ENCODE data around the gene FGF14.

The FGF14 gene

DNA sequence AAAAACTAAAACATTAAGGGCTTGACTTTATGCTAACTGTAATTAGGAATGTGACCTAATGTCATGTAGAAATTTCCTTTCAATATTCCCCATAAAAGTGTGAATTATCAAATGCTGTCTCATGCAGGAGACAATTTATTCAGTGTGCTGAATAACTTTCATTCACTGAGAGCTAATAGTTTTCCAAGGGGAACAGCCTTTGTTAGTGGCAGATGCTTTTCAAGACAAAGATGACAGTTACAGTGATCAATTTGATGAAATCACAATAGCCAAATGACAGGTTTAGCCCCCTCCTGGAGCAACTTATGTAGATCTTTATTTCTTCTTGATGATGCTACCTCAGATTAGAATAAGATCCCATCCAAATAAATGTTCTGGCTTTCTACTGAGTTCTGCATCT lies 673.8 kb downstream of the FGF14 start:
- DNase-seq (ENCODE audit: low read depth): no peak

DNA sequence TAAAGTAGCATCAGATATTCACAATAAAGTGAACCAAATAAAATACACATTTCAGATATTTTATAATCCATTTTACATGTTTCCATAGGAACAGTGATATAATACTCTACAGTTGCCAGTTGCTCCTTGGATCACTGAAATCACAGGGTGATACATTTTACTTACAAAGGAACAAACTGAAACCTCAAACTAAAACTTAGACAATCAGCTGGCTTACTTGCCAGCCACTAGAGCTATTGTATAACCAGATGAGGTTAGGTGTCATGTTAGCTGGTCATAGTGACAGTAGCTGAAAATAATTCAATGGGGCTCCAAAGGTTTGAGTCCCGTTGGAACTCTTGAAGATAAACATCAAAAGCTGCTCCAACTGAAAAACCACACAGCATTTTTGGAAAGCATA lies 674.7 kb downstream of the FGF14 start:
- DNase-seq (ENCODE audit: low read depth): no peak

DNA sequence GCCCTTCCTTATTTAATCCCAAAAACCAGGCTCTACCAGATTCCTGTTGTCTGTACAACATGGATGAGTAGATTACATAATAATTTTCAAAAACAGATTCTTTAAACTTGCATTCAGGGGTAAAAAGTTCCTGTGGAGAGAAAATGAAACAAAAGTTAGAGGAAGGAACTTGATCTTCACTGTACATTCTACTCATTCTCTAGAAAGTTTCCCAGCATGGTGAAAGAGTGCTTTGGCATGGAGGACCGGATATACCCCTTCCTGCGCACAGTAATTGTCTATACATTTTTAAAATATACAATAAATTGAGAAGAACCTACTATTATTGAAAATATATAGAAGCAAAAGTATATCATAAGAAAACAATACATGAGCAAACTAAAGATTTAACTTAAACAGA lies 675.2 kb downstream of the FGF14 start:
- no peak for DNase-seq (ENCODE audit: low read depth)

DNA sequence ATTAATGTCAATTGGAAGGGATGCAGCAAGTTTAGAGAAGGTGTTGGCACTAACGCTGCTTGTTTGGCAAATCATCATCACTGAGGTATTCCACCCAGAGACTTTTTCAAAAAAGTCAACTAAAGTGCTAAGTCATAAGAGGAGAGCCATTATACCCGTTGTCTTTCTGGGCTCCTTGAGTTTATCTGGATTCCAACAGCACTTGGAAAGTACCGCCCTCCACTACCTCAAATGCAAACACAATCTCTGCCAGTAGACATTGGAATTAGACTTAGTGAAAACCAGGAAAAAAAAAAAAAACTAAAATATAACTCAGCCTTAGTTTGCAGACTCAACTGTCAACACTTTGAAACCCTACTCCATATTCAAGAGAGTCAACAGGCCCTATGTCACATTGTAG lies 683.4 kb downstream of the FGF14 start:
- no peak for DNase-seq (ENCODE audit: low read depth)

DNA sequence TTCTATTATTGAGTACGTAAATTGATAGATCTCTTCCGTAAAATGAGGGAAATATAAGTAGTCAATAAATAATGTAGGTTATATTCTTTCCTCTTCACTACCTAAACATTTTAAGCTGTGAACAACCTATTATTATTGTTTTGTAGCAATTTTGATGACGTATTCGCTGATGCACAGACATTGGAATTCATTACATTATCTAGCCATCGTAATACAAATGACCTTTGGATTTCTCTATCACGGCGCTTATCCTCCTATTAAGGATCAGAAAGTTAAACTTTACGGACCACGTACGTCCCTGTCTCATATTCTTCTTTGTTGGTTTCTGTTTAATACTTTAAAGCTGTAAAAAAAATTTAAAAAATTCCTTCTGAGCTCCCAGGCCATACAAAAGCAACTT lies 684.5 kb downstream of the FGF14 start:
- no peak for DNase-seq (ENCODE audit: low read depth)

DNA sequence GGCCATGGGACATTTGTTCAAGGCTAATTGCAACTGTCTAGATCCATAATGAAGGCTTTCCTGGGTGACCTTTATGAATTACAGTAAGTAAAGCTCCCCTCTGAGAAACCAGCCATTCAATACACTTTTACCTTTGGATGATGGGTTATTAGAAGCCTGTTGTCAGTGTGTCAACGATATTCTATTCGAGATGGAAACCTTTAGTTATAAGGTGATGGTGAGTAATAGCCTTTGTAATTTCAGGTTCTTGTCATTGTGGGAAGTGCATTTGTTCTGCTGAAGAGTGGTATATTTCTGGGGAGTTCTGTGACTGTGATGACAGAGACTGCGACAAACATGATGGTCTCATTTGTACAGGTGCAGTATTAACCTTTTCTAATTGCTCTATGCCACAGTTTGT lies 687.7 kb downstream of the FGF14 start:
- no peak for DNase-seq (ENCODE audit: low read depth)

DNA sequence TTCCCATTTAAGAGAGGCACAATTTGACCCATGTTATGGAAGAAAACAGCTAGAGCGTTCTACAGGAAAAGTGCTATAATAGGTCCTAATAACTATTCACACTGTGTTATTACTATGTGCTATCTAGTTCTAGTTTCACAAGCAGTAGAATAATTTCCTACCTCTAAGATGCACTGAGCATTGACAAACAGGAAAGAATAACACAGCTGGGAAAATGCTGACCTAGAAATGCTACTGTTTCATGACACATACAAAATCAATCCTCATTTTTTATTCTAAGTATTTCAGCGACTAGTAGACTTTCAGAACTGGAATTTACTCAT lies 689.9 kb downstream of the FGF14 start:
- no peak for DNase-seq (ENCODE audit: low read depth)

DNA sequence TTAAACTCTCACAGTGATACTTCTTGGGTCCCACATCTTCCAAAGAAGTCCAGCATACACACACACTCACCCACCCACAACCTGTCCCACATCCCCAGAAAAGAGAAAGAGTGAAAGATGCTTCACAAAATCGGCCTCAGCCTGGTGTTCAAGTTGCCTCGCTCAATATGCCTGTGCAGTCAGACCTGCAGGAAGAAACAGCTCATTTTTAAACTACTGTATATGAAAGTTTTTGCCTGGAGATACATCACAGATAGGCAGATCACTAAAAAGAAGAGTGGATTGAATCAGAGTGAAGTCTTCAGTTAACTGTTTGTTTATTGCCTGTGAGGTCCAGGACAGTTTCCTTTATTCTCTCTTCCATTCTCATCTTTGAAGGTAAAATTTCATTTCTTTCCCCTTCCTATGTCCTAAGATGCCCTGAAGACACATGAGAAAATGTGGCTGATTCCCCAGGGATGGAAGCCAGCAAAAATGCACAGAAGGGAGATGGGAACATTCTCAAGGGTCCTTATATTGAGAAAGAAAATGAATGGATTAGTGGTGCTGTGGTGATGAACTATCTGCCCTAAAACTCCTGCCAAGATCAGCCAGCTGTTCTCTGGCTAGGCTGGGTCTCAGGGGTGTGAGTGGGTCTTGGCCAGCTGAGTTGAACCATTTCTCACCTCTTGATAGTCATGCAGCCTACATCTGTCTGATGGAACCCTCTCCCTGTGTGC lies 690.4 kb downstream of the FGF14 start:
- no peak for DNase-seq (ENCODE audit: low read depth)

DNA sequence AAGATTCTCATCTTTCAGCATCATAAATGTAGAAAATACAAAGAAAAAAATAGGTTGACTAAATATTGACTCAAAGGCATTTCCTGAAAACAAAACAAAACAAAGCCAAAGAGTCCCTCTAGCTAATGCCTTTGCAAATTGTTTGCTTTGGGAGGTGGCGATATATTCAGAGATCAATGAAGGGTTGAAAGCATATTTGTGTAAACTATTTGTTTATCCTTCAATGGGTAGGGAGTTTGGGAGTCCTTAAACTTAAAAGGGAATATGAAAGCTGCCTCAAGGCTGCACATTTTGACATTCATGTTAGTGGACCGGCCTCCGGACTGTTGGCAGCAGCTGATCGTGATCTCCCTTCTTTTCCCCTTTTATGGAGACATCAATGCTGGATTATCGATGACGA lies 691.9 kb downstream of the FGF14 start:
- no peak for DNase-seq (ENCODE audit: low read depth)

DNA sequence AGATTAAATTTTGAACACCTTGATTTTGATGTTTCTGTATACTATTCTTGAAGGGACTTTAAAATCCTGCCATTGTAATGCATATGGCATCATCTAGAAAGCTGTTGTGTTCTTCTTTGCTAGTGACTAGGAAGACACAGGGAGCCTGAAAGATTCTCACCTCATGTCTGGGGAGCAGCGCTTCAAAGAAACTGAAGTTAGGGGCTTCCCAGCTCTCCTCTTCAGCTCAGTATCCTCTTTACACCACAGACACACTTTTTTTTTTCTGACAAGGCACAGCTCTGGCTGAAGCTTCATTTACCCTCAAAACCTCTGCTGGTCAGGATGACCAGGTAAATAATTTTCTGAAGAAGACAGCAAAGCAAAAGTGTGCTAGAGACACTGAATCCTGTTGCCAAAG lies 693.7 kb downstream of the FGF14 start:
- DNase-seq (ENCODE audit: low read depth): no peak

DNA sequence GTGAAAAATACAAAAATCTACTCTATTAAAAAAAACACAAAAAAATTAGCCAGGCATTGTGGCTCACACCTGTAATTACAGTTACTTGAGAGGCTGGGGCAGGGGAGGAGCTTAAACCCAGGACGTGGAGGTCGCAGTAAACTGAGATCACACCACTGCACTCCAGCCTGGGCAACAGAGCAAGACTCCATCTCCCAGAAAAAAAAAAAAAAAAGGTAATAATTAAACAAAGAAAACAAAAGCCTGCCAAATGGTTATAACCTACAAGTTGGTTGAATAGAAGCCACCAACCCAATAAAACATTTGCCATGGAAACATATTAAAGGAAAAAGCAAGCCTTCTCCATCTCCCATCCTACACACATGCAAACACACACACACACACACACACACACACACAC lies 694.2 kb downstream of the FGF14 start:
- no peak for DNase-seq (ENCODE audit: low read depth)

DNA sequence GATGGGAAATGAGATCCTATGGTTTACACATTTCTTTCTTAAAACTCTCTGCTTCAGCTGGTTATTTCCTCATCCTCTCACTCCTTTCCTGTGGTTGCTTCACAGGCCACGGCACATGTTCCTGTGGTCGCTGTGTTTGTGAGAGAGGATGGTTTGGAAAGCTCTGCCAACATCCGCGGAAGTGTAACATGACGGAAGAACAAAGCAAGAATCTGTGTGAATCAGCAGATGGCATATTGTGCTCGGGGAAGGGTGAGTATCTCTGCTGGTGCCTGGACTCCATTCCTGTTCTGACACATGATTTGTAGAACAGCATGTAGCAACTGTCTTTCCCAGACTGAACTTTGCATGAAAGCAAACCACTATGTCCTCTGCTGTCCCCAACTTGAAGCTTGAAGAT lies 695.2 kb downstream of the FGF14 start:
- peak; percentile 94 for DNase-seq (ENCODE audit: low read depth)

DNA sequence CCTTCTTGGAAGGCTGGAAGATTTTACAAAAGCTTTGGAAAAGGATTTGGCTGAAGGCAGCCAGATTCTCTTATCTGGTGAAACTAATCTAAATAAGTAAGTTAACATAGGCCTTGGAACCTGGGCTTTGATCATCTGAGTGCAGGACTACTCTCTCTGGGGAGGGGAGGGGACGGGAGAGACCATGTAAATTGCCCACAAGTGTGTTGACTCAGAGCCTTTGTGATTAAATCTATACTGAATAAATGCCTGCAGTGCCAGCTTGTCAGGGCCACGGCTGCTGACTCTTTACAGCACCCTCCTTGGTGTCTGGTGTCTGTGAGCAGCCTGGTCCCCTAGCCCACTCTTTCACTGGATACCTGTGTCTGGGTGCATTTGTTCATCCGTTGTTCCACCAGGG lies 698.0 kb downstream of the FGF14 start:
- DNase-seq (ENCODE audit: low read depth): no peak

DNA sequence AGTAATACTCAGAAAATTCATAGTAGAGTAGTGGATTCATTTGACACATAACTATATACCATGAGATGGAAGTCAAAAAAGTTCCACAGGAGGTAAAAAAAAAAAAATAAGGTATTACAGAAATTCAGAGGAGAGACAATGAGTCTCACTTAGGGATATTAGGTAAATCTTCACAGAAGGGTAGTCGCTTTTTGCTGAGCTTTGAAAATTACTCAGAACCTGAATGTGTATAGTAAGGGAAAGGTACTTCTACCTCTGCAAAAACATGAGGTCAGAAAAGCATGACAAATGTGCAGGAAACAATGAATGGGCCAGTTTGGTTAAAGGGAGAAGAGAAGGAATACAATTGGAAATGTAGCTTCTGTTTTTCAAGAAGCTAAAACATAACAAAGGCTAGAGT lies 698.8 kb downstream of the FGF14 start:
- DNase-seq (ENCODE audit: low read depth): no peak

DNA sequence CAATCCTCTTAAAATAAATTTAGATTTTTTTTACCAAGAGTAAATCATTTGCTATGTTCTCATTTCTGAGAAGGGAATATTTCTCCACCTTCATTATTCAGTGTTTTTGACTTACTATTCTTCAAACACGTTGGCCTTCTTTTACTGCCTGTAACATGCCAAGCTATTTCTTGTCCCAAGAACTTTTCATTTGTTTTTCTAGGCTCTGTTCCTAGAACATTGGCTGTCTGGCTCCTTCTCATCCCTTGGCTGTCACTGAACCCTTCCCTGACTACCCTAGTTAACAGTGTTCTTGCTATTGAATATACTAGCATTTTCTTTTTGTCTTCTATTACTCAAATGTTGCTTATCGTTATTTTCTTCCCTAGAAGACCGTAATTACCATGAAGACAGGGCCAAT lies 701.2 kb downstream of the FGF14 start:
- DNase-seq (ENCODE audit: low read depth): no peak

DNA sequence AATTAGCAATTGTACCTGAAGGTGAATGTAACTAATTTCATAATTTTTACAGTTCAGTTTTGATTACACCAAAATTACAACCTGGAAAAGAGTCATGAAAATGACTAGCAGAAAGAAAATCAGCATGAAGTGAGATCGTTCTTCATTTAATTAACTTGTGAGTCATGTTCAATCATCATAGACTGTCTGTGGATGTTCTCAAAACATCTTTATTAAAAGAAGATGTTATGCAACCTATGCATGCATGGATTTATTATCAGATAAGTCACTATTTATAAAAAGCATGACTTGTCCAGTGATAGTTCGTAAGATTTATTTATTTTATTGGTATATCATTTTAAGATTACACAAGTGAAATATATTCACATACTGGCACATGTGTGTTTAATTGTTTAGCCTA lies 703.4 kb downstream of the FGF14 start:
- no peak for DNase-seq (ENCODE audit: low read depth)

DNA sequence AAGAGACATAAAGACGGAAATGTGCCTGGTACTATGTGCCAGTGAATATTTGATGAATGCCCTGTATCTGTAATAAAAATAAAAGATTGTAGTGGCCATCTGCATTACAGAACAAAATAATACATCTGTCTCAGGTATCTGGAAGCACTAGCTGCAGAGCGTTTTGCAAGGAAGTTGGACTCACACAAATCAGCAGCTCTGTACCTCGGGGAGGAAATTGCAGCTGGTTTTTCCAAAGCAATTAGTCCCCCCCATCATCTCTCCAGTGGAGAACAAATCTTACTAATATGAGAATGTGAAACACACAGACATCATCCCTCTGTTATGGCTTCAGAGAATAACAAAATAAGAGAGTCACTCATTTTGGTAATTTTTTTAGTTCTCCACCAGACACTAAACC lies 704.1 kb downstream of the FGF14 start:
- no peak for DNase-seq (ENCODE audit: low read depth)

DNA sequence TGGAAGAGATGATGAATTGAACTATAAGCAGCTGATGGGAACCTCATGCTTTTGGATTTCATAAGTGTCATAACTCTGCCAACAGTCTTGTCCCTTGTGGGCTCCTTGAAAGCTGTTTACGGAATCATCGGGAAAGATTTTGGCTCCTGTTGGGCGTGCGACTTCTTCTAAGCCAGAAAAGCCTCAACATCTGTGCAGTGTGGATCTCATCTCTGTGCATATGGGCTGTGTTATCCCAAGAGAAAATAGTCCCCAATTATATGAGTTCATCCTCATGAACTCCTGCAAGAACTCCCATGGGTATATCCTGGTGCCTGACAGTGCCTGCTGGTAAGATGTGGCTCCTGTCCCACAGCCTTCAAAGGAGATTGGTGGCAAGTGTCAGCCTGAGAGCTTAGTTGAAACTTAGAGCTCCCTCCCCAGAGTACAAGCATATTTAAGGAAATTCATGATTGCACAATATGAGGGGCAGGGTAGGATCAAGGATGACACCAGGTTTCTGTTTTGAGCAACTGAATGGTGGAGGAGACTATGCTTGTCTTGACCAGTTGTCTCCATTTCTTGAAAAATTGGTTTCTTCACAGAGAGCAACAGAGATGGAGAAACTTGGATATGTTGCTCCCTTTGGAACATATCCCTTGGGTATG lies 705.9 kb downstream of the FGF14 start:
- DNase-seq (ENCODE audit: low read depth): no peak

DNA sequence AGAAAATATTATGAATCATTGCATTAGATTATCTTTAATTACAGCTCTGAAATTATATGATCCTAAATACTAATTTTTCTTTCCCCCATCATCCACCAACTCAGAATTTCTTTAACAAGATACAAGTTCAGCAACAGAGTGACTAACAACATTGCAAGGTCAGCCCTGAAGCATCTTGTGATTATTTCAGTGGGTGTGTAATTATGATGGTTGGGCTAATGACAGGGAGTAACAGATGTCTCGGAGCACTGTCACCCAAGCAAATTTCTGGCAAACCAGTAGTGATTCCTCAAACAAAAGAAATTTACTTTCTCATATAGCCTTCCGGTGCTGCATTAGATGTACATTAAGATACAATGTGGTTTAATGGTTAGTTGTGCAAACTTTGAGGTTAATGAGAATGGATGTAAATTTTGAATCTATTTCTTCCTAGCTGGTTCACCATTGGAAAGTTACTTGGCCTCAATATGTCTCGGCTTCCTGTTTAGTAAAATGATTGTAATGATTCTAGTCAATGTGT lies 710.4 kb downstream of the FGF14 start:
- no peak for DNase-seq (ENCODE audit: low read depth)

DNA sequence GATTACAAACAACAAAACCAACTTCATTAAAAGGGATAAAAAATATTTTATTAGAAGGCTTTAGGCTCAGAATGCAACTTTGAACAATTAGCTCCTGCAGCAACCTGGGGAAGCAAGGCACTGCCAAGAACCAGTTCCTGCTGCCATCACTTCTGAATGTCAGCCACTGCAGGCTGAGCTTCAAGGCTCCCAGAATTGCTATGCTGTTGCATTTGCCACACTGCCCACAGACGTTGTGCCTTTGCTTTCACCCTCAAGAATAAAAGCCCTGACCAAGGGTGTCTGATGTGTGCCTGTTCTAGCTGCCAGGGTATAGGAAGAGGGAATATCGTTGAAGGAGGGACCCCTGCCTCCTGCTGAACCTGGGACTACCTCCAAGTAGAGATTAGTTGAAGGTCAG lies 711.0 kb downstream of the FGF14 start:
- DNase-seq (ENCODE audit: low read depth): no peak

DNA sequence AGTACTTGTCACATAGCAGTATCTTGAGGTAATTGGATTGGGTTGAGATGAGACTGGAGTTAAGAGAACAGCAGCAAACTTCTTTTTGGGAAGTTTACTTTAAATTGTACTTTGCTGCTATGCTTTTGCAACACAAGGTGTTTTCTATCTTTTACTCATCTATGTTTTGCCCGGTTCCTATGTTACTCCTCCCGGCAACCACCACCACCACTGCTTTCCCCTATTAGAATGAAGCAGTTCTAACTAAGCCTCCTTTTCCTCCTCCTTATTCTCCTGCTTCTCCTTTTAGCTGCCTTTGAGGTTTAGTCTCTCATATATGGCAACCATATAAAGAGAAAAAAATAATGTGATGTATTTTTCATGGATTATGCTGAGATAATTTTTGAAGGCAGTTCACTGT lies 715.8 kb downstream of the FGF14 start:
- DNase-seq (ENCODE audit: low read depth): no peak

DNA sequence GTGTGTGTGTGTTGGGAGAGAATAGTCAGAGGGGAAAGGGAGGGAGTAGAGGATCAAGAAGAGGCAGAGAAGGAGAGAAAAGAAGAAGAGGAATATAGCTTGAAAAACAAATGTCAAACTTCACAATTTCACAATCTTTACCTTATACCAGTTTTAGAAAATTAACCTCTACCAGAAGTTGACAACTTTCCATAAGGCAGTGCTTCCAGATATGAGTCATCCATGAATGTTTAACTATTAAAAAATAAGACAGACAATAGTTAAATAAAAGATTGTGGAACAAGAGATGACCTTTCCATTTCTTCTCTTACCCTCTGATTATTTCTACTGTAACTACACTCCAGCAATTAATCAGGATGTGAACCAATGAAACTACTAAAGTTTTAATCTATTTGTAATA lies 720.0 kb downstream of the FGF14 start:
- no peak for DNase-seq (ENCODE audit: low read depth)

DNA sequence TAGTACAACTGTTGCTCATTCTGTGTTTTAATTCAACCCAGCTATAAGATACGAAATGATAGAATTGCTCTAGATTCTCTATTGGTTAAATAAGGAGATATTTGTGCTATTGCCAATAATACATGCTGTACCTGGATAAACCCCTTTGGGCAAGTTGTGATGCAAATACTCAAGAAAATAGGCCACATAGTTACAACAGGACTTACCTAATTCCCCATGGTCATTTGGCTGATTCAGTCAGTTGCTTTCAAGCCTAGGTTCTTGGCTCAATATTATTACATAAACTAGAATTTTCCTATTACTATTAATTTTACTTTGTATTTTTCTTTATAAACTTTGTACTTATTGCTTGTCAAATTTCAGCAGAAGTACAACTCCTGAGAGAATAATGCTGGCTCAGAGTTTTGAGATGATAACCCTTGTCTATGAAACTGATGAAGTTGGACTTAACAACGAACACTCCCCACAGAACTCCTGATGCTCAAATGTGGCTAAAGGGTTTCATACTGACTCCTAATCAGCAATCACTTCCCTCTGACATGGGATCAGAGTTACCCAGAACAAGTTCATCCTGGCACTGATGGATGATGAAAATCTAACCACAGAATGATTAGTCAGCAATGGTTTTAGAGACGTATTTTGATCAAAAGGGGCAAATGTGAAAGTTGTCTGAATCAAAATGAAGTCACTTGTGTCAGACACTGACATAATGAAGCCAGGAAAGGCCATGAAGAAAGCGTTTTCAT lies 728.3 kb downstream of the FGF14 start:
- DNase-seq (ENCODE audit: low read depth): no peak
